Muscle of arm (tissue), 12 donors: ENCODE measurements around the gene NTRK3. TPM values are rescaled to one million over a fixed set of nuclear protein-coding genes. Genes with fewer than 3 reads are reported as not detected.
A peak's percentile ranks its signal among the peaks of the same experiment; 100 is the strongest.

Source experiments
- DNase-seq: peaks from one replicate; pipeline ENCODE4 v3.0.0-alpha.2; 2013
- polyA plus RNA-seq, 12 donors: library from polyadenylated mRNA; unstranded; fragments of 120-200 nt; gene quantifications; one replicate each; pipeline ENCODE4 v1.2.1, GENCODE V29; 2013; ENCODE audit not compliant: insufficient read length in 12 of 12

NTRK3 gene
- polyA plus RNA-seq, 12 donors, result 2.6 to 11.9 (median 4.2) TPM; not detected in 1

DNA sequence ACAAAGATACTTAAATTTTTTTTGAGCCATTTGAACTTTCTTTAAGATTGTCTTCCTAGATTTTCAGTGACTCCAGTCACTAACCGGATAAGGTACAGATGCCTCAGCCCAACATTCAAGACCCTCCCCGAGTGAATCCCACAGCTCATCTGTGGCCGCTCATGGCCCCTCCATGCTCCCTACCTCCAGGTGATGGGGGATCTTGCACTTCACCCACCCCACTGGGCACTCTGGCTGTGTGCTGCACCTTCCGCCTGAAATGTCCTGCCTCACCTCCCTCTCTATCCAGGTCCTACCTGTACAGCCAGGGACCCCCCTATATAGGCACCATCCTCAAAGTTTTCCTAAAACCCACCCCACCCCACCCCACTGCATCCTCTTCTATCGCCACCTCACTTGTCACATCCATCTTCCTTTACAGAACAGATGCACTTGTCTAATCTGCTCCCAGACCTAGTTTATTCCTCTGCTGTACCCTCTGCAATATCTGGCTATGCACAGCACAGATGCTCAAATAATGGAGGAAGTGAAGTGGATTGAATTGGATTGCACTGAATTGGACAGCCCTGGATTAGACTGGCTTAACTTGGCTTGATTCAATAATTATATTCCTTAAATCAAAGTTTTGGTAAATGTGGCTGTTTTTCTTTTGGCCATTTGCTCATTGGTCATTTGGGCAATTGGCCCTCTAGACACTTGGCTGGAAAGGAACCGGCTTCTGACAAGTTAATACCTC is 24.5 kb downstream of the NTRK3 start:
- DNase-seq, result no peak

DNA sequence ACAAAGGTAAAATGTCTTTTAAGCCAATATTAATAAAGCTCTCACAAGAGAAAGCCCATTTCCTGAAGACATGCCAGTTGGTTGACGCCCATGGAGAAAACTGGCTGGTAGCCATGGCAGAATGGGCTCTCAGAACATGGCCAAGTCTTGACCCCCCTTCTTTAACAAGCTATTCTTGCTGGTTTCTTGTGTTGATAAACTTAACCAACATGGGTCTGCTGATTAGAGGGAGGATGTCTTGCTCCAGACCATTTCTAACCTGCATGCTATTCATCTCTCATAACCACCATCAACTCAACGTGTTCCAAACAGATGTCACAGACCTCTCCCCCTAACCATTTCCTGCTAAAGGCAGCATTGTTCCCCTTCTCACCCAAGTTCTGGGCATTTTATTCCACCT is 25.7 kb downstream of the NTRK3 start:
- DNase-seq, result no peak

GRCh38 chr15:88225461-88225860 is 31.1 kb downstream of the NTRK3 start:
- no peak for DNase-seq

DNA sequence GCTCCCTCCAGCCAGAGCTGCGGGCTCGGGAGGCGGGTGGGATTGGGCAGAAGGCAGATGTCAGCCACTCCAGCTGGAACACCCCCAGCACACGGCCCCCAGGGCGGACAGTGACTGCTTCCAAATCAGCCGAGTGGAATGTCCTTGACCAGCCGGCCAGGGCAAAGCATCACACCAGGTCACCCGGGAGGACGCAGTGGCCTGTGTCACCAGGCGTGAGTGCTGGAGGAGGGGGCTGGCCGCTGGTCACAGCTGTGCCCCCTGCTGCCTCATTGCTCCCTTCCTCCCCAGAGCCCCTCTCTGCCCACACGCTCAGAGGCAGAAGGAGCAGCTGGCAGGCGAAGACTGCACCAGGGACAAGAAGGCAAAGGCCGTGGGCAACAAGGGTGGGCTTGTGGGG is 33.5 kb downstream of the NTRK3 start:
- no peak for DNase-seq

- no peak for DNase-seq
These were observed 34.7 kb downstream of the NTRK3 start for GRCh38 chr15:88221836-88222235.

DNA sequence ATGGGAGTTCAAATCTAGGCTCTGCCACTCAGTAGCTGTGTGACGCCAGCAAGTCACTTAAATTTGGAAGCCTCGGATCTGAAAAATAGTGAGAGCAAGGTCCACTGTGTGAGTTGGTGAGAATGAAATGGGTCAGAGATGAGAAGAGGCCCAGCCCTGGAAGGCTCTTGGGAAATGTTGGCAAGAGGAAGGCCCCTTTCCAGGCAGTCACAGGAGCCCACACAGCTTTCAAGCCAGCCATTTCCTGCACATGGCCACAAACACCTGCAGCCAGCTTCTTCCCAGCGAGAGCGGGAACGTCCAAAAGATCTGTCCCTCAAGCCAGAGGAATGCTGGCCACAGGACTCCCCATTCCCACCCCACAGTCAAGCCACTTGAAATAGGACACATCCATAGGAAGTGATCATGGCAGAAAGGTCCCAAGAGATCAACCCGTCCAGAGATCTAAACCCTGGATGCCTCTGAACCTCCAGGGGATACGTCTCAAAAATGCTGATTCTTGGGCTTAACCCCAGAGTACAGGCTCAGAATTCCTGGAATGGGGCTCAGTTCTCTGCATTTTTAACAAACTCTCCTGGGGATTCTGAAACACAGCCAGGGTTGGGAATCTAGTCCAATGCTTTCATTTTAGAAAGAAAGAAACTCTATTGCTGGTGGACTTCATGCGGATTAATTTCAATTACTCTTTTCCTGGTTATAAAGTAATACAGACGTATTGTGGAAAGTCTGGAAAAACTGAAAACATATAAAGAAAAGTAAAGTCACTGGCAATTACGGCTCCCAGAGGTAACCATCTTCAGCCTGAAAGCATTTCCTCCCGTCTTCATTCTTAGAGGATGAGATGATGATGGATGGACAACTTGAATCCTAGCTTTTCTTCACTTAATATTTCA is 35.9 kb downstream of the NTRK3 start:
- DNase-seq, result peak; percentile 29

DNA sequence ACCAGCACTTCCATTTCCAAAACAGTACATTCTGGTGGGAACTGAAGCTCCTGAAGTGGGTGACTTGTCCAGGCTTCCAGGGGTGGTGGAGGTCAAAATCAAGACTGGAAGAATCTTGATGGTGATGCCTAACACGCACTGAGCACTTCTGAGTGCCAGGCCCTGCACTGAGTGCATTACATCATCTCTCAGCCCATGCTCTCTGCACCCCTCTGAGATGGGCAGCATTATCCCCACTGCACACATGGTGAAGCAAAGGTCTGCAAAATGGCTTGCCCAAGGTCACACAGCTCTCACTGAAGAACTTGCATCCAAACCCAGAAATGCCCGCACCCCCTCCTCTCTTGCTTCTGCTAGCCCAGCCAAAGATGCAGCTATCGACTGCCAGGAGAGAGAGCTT is 36.9 kb downstream of the NTRK3 start:
- DNase-seq, result no peak

DNA sequence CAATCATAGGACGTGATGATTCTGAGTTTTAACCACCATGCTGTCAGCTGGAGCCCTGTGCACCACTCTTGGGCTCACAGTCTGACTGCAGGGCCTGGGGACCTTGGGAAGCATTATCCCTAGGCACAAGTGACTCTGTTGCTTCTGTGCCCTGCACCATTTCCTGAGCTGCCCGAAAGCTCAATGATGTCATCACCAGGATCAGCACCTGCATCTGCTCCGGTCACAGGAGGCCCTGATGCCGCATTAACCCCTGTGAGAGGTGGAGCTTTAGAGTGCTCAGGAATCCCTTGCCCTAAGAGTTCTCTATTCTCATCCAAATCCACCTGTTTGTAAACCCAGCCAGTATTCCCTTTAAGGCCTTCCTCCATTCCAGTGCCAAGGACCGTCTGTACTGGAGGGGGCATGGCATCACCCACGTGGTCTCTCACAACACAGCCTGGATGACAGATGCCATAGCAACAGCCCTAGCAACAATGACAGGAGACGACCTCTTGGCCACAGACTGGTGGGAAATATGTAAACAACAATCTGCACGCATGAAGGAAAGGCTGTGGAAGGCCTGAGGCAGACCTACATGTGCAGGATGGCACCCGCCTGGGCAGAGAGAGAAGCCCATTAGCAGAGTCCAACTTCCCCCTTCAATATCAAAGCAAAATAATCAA is 37.9 kb downstream of the NTRK3 start:
- no peak for DNase-seq

DNA sequence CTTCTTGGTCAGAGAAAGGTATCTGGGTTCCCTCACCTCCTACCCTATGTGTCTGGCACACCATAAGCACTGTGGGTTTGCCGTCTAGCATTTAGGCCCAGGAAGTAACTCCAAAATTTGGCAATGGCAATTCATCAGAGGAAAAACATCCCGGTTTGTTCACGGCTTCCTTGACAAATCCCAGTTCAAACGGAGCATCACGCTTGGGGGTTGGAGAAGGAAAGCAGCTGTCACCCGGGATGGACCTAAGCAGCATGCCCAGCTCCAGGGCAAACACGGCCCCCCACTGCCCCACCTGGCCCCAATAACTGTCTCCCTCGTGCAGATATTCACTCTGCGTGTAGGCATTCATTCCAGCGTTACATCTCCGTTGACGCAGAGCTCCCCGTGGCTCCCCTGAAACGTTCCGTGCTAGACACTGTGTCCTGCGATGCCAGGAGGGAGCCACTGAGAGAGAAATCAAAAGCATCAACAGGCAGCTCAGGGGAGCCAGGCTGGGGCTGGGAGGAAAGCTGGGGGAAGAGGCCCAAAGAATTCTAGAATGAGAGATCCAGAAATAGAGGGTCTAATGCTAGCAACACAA is 41.4 kb downstream of the NTRK3 start:
- no peak for DNase-seq

DNA sequence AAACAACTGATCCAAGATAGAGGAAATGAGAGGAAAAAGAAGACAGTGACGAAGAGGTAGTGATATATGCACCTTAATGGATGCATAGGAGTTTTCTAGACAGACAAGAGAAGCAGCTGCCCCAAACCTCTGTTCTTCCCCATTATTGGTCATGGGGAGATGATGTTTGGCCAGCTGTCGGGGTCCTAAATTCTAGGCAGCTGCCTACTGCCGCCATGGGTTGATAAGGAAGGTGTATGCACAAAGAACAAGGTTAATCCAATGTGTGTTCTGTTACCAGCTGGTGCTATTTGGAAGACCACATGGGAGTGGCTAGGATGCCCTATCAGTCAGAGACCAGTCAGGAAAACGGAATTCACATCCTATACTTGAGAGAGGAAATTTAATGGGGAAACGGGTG is 47.4 kb downstream of the NTRK3 start:
- DNase-seq, result no peak

- DNase-seq, result no peak
These were observed 48.1 kb downstream of the NTRK3 start for GRCh38 chr15:88208396-88208795.

GRCh38 chr15:88207565-88207964 is 49.0 kb downstream of the NTRK3 start:
- no peak for DNase-seq

- DNase-seq, result no peak
These were observed 52.0 kb downstream of the NTRK3 start for GRCh38 chr15:88204584-88204983.

DNA sequence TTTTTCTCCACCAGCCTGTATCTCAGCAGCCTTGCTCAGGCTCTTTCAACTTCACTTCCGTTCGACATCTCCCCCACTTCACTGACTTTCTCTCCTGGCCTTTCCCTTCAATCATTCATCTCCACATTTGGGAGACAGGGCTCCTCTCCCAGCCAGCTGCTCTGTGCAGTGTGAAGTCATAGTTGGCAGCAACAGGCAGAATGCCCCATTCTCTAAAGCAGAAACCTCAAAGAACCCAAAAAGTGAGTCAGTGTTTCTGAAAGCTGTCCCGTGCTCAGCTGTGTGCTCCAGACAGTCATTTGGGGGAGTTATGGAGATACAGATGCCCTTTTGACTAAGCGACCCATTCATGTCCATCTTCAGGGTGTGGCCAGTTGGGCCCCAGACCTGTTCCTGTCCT is 54.3 kb downstream of the NTRK3 start:
- no peak for DNase-seq

GRCh38 chr15:88201207-88201606 is 55.3 kb downstream of the NTRK3 start:
- DNase-seq, result no peak

DNA sequence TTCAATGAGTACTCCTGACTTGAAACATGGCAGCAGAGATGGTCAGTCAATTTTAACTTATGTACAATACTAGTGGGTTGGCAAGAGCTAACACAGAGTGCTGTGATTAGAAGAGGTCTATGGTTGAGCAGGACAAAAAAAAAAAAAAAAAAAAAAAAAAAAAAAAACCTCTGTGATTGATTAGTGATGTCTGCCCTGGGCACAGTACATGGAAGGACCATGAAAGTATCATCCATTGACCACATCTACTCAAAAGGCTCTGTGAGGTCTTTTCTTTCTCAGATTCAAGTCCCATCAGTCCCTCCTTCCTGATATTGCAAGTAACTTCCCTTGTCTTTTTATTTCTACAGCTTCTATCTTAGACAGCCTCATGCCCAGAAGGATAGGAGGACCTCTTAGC is 59.6 kb downstream of the NTRK3 start:
- DNase-seq, result no peak

- no peak for DNase-seq
These were observed 62.4 kb downstream of the NTRK3 start for GRCh38 chr15:88194162-88194561.

- DNase-seq, result no peak
These were observed 63.1 kb downstream of the NTRK3 start for GRCh38 chr15:88193415-88193814.

DNA sequence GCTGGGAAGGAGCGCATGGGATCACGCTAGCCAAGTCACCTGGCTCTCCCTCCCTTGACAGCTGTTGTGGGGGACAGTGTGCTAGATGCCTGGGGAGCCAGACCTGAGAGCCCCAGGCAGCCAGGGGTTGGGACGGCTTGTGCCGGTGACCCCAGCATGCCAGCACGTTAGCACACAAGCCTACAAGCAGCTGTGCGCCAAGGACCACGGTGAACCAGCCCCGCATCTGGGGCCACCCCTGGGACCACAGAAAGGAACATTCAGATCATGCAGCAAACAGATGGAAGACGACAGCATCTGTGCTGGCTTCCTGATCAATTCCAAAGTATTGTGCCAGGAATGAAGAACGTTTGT is 64.8 kb downstream of the NTRK3 start:
- DNase-seq, result no peak

DNA sequence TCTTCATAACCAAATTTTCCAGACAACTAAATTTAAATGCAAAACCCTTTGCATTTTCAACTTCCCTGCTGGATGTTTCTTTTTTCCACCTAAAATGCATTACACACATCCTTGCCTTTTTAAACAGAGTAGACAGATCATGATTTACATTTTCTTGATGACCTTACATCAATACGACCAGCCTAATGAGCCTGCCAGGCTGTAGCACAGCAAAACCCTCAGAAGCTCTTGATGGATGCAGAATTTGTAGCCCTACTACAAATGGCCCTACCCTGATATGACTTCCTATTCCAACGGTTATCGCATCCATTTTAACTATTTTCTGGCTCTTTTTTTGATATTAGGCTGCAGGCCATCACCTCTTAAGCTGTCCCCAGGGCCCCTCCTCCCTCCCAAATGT is 66.3 kb downstream of the NTRK3 start:
- no peak for DNase-seq

- no peak for DNase-seq
These were observed 68.2 kb downstream of the NTRK3 start for GRCh38 chr15:88188300-88188699.

- no peak for DNase-seq
These were observed 69.3 kb downstream of the NTRK3 start for GRCh38 chr15:88187195-88187594.
